ENCODE data around the gene FGF21.
"Not testable (repeated sequence)": the region's sequence is repeated elsewhere in the genome, so short reads cannot be mapped to it uniquely, and the experiment has no call there.

The FGF21 gene

DNA sequence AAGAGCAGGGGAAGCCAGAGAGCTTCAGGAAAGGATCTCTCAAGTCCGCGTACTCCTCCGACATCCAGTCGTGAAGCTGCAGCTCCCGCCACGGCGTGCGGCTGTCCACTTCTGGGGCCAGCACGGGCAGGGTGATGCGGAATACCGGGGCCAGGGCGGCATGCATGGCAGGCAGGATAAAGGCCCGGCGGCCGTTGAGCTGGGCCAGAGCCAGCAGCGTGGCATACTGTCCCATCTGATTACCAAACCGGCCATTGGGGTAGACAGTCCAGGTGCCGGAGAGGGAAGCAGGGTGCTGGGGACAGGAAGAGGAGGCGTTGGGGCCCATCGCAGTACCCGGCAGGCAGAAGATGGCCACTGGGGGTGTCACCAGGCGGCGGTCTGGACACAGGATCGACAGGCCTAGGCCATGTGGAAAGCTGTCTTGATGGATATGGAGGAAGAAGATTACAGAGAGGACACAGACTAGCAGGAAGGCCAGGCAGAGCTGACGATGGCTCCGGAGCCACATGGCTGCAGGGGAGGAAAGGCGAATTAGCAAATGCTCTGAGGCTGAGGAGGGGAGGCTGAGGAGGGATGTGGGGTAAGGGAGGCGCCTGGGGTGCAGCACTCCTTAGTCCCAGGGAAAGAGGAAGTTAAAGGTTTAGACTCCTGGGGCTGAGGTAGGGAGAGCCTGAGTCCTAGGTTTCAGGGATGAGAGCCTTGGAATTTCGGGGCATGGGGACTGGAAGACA lies 4.4 kb upstream of the FGF21 start:
- no peak overlapping the region for H2AFZ ChIP-seq (ENCODE audit: low read depth, low read length)

DNA sequence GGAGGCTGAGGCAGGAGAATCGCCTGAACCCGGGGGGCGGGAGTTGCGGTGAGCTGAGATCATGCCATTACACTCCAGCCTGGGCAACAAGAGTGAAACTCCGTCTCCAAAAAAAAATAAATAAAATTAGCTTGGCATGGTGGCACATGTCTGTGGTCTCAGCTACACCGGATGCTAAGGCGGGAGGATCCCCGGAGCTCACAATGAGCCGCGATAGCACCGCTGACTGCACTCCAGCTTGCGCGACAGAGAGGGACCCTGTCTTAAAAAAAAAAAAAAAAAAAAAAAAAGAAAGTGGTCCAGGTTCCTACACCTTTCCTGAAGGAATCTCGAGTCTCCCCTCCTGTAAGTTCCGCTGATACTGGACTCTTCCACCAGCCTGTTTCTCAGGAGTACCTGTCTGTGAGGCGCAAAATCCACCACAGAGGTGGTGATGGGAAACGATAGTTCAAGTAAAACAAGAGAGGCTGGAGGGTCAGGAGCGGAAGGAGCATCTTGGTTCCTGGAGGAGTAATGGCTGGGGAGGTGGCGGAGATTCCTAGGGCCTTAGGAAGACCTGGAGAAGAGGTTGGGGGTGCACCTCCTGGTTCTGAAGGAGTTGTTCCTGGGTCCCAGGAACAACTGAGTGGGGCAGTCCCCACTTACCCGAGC lies 3.4 kb upstream of the FGF21 start:
- peaks cover 10% of the 10 kb centered on the region for H3K4me1 ChIP-seq (ENCODE audit: insufficient read depth, low read length)
- no peak overlapping the region for H3K4me3 ChIP-seq (ENCODE audit: low read length)
- H2AFZ ChIP-seq (ENCODE audit: low read depth, low read length): peak overlapping the region; percentile 73
- peaks cover 2% of the 10 kb centered on the region for H3K9me3 ChIP-seq (ENCODE audit: low read length)
- peaks cover 60% of the 10 kb centered on the region for H3K27me3 ChIP-seq (ENCODE audit: insufficient read depth, low read length)
- H3K36me3 ChIP-seq (ENCODE audit: insufficient read depth, low read length): no peaks in the 10 kb centered on the region

More for the DNA sequence above, 4.4 kb upstream of the FGF21 start:
- peaks cover 51% of the 10 kb centered on the region for H3K27me3 ChIP-seq (ENCODE audit: insufficient read depth, low read length)
- H3K36me3 ChIP-seq (ENCODE audit: insufficient read depth, low read length): no peaks in the 10 kb centered on the region
- peaks cover 10% of the 10 kb centered on the region for H3K4me1 ChIP-seq (ENCODE audit: insufficient read depth, low read length)
- peaks cover 2% of the 10 kb centered on the region for H3K9me3 ChIP-seq (ENCODE audit: low read length)
- H3K4me3 ChIP-seq (ENCODE audit: low read length): no peak overlapping the region

DNA sequence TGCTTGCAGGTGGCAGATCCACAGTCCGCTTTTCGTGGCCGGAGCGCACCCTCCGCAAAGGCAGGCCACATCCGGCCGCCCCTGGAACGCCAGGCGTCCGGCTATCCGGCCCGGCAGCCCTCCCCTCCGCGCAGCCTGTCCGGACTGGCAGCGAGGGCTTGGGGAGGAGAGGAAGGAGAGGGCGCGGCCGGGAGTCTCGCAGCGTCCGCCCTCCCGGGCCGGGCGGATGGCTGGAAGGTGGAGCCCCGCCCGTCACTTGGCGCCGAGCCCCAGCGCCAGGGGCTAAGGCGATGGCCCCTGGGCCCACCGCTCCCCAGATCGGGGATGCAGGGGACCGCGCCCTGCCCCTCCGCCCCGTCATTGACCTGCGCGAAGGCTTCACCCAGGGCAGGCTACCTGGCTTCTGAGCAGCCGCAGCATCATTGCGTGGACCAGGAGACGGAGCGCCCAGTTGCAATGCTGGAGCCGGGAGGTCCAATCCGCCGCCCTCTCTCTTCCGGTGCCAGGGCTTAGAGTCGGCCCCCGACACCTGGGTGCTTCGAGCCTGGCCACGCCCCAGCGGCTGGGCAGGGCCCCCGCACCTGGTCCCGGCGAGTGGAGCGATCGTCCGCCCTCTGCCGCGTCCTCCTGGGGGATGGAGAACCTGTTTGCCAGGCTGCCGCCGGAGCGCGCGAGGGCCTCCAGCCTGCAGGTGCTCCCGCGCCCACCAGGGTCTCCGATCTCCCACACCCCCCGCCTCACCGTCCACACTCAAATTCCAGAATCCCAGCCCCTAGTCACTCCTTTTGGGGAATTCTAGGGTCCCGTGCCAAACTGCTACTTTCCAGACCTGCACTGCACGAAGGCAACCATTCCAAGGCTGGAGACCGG lies 2.6 kb upstream of the FGF21 start, which contains the start of gene FUT1:
FUT1 (minus strand) TSS at position 146 of the 870 bp plus-strand sequence. CDS start 1,360 bp downstream, outside the sequence.
- H2AFZ ChIP-seq (ENCODE audit: low read depth, low read length): peak within 1 kb of the TSS; percentile 73
- peaks cover 60% of the 10 kb centered on the region for H3K27me3 ChIP-seq (ENCODE audit: insufficient read depth, low read length)
- H3K4me3 ChIP-seq (ENCODE audit: low read length): peak within 1 kb of the TSS; percentile 12
- peaks cover 2% of the 10 kb centered on the region for H3K9me3 ChIP-seq (ENCODE audit: low read length)
- H3K4me1 ChIP-seq (ENCODE audit: insufficient read depth, low read length): peaks cover 10% of the 10 kb centered on the region
- H3K36me3 ChIP-seq (ENCODE audit: insufficient read depth, low read length): no peaks in the 10 kb centered on the region

DNA sequence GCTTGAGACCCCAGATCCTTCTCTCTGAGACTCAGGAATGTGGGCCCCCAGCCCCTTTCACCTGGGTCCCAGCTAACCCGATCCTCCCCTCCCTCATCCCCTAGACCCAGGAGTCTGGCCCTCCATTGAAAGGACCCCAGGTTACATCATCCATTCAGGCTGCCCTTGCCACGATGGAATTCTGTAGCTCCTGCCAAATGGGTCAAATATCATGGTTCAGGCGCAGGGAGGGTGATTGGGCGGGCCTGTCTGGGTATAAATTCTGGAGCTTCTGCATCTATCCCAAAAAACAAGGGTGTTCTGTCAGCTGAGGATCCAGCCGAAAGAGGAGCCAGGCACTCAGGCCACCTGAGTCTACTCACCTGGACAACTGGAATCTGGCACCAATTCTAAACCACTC lies 463 bp downstream of the FGF21 start:
- H2AFZ ChIP-seq (ENCODE audit: low read depth, low read length): no peak overlapping the region
- peaks cover 10% of the 10 kb centered on the region for H3K4me1 ChIP-seq (ENCODE audit: insufficient read depth, low read length)
- no peaks in the 10 kb centered on the region for H3K36me3 ChIP-seq (ENCODE audit: insufficient read depth, low read length)

DNA sequence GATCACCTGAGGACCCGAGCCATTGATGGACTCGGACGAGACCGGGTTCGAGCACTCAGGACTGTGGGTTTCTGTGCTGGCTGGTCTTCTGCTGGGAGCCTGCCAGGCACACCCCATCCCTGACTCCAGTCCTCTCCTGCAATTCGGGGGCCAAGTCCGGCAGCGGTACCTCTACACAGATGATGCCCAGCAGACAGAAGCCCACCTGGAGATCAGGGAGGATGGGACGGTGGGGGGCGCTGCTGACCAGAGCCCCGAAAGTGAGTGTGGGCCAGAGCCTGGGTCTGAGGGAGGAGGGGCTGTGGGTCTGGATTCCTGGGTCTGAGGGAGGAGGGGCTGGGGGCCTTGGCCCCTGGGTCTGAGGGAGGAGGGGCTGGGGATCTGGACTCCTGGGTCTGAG lies 888 bp downstream of the FGF21 start:
- Histone ChIP-seq H3K27me3 (ENCODE audit: insufficient read depth, low read length) (peaks cover 46% of the 10 kb centered on the region), H2AFZ (ENCODE audit: low read depth, low read length) (no peak overlapping the region), H3K9me3 (ENCODE audit: low read length) (peaks cover 2% of the 10 kb centered on the region), H3K4me3 (ENCODE audit: low read length) (no peak overlapping the region), H3K36me3 (ENCODE audit: insufficient read depth, low read length) (no peaks in the 10 kb centered on the region), H3K4me1 (ENCODE audit: insufficient read depth, low read length) (peaks cover 10% of the 10 kb centered on the region)

More for the DNA sequence above, 463 bp downstream of the FGF21 start:
- Histone ChIP-seq H3K27me3 (ENCODE audit: insufficient read depth, low read length) (peaks cover 49% of the 10 kb centered on the region), H3K4me3 (ENCODE audit: low read length) (no peak overlapping the region), H3K9me3 (ENCODE audit: low read length) (peaks cover 2% of the 10 kb centered on the region)

DNA sequence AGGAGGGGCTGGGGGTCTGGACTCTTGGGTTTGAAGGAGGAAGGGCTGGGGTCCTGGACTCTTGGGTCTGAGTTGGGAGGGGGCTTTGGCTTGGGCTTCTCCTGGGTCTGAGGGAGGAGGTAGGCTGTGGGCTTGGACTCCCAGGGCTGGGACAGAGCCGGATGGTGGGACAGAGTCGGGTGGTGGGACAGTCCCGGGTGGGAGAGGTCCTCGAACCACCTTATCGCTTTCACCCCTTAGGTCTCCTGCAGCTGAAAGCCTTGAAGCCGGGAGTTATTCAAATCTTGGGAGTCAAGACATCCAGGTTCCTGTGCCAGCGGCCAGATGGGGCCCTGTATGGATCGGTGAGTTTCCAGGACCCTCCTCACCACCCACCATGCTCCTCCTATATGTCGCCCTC lies 1.4 kb downstream of the FGF21 start:
- Histone ChIP-seq H3K4me1 (ENCODE audit: insufficient read depth, low read length) (peaks cover 10% of the 10 kb centered on the region), H3K9me3 (ENCODE audit: low read length) (peaks cover 2% of the 10 kb centered on the region), H3K36me3 (ENCODE audit: insufficient read depth, low read length) (no peaks in the 10 kb centered on the region), H2AFZ (ENCODE audit: low read depth, low read length) (no peak overlapping the region), H3K27me3 (ENCODE audit: insufficient read depth, low read length) (peaks cover 43% of the 10 kb centered on the region), H3K4me3 (ENCODE audit: low read length) (no peak overlapping the region)

DNA sequence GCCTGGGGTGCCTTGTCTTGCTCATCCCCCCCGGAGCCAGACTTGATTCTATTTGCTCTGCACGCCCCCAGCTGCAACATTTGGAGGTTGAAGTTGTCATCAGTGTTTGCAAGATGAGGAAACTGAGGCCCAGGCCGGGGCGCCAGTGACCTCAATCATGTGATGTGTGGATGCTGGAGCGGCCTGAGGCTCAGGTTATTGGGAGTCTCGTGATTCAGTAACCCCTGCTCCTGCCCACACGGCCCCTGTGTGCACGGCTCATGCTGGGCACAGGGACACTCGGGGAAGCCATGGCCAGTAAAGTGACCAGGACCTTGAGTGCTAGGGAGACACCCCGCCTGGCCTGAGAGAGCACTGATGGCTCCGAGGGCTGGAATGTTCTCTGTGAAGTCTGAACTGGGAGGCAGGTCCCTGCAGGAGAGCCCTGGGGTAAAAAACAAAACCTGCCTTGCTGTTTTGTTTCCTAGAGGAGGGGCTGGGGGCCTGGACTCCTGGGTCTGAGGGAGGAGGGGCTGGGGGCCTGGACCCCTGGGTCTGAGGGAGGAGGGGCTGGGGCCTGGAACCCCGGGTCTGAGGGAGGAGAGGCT lies 1.9 kb downstream of the FGF21 start:
- H2AFZ ChIP-seq (ENCODE audit: low read depth, low read length): no peak overlapping the region
- peaks cover 43% of the 10 kb centered on the region for H3K27me3 ChIP-seq (ENCODE audit: insufficient read depth, low read length)
- peaks cover 2% of the 10 kb centered on the region for H3K9me3 ChIP-seq (ENCODE audit: low read length)
- H3K36me3 ChIP-seq (ENCODE audit: insufficient read depth, low read length): no peaks in the 10 kb centered on the region
- peaks cover 9% of the 10 kb centered on the region for H3K4me1 ChIP-seq (ENCODE audit: insufficient read depth, low read length)
- no peak overlapping the region for H3K4me3 ChIP-seq (ENCODE audit: low read length)

DNA sequence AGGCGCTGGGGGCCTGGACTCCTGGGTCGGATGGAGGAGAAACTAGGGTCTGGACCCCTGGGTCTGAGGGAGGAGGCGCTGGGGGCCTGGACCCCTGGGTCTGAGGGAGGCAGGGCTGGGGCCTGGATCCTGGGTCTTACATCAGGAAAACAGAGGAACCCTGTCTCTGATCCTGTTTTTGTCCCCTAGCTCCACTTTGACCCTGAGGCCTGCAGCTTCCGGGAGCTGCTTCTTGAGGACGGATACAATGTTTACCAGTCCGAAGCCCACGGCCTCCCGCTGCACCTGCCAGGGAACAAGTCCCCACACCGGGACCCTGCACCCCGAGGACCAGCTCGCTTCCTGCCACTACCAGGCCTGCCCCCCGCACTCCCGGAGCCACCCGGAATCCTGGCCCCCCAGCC lies 2.4 kb downstream of the FGF21 start:
- Histone ChIP-seq H3K36me3 (ENCODE audit: insufficient read depth, low read length) (no peaks in the 10 kb centered on the region), H3K9me3 (ENCODE audit: low read length) (peaks cover 2% of the 10 kb centered on the region), H3K4me3 (ENCODE audit: low read length) (no peak overlapping the region), H2AFZ (ENCODE audit: low read depth, low read length) (no peak overlapping the region), H3K4me1 (ENCODE audit: insufficient read depth, low read length) (peaks cover 4% of the 10 kb centered on the region), H3K27me3 (ENCODE audit: insufficient read depth, low read length) (peaks cover 43% of the 10 kb centered on the region)

DNA sequence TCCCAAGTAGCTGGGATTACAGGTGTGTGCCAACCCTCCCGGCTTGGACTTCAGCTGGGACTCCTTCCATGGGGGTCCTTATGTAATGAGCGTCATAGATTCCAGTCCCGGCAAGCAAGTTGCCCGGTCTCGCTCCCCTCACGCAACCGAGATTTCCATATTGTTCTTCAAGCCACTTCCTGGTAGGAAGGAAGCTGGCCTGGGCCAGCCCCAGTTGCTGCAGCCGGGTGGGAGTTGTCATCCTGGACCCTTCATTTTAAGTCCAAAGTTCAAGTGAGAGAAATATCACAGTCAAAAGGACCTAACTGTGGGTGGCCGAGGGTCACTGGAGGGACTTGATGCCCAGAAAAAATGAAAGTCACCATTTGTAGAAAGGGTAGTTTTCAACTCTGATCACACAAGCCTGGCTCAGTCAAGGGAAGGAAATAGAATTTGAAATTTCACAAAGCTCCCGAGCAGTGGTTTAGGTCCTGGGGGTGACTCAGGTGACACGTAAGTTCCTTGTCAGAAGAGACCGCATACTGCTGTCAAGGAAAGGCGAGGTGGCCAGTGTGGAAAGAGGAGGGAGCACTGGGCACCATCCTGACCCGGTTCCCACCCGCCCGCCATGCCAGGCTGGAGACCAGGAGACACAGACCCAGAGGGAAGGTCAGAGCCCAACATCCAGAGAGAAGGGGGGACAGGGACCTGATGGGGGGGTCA lies 5.3 kb downstream of the FGF21 start:
- H3K4me1 ChIP-seq (ENCODE audit: insufficient read depth, low read length): no peaks in the 10 kb centered on the region
- no peaks in the 10 kb centered on the region for H3K36me3 ChIP-seq (ENCODE audit: insufficient read depth, low read length)
- H3K4me3 ChIP-seq (ENCODE audit: low read length): no peak overlapping the region
- H2AFZ ChIP-seq (ENCODE audit: low read depth, low read length): no peak overlapping the region
- no peaks in the 10 kb centered on the region for H3K9me3 ChIP-seq (ENCODE audit: low read length)
- H3K27me3 ChIP-seq (ENCODE audit: insufficient read depth, low read length): peaks cover 25% of the 10 kb centered on the region

DNA sequence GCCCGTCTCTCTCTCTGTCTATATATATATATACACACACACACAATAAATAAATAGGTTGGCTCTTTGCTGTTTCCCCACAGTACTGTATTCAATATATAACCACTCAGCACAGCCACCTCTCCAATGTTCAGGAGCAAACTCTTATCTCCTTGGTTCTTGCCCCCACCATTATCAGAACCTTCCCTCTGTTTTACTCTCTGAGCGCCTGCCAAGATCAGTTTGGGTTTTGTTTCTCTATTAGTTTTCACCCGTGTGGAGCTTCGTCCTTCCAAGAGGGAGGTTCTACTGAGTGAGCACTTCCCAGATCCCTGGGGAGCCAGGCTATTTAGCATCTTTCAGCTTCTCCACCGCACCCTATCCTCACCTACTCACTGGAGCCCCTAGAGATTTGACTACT lies 10.5 kb downstream of the FGF21 start:
- not testable (repeated sequence) for H3K36me3 ChIP-seq (ENCODE audit: insufficient read depth, low read length); H3K9me3 ChIP-seq (ENCODE audit: low read length); H2AFZ ChIP-seq (ENCODE audit: low read depth, low read length)

DNA sequence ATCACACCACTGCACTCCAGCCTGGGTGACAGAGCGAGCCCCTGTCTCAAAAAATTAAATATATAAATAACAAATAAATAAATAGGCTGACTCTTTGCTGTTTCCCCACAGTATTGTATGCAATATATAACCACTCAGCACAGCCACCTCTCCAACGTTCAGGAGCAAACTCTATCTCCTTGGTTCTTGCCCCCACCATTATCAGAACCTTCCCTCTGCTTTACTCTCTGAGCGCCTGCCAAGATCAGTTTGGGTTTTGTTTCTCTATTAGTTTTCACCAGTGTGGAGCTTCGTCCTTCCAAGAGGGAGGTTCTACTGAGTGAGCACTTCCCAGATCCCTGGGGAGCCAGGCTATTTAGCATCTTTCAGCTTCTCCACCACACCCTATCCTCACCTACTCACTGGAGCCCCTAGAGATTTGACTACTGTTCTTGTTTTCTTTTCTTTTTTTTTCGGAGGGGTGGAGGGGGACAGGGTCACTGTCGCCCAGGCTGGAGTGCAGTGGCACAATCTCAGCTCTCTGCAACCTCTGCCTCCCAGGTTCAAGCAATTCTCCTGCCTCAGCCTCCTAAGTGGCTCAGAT lies 12.9 kb downstream of the FGF21 start:
- H3K9me3 ChIP-seq (ENCODE audit: low read length); H3K4me3 ChIP-seq (ENCODE audit: low read length); H3K4me1 ChIP-seq (ENCODE audit: insufficient read depth, low read length); H2AFZ ChIP-seq (ENCODE audit: low read depth, low read length); H3K36me3 ChIP-seq (ENCODE audit: insufficient read depth, low read length); H3K27me3 ChIP-seq (ENCODE audit: insufficient read depth, low read length): not testable (repeated sequence)

More for the DNA sequence above, 10.5 kb downstream of the FGF21 start:
- H3K4me3 ChIP-seq (ENCODE audit: low read length); H3K4me1 ChIP-seq (ENCODE audit: insufficient read depth, low read length): not testable (repeated sequence)
- peaks cover 14% of the 10 kb centered on the region for H3K27me3 ChIP-seq (ENCODE audit: insufficient read depth, low read length)

Data from neuron (in vitro differentiated cells).